Measurements from ENCODE around the gene GABBR2. TPM values are rescaled to one million over a fixed set of nuclear protein-coding genes. Genes with fewer than 3 reads are reported as not detected.

GABBR2 gene
- total and polyA plus RNA-seq, 2 experiments from 2014 or later = 0.89 to 1.3 TPM

- H3K27me3 Mint-ChIP-seq (ENCODE audit: insufficient read depth, low read depth, poor library complexity) = peaks cover 4% of the 10 kb centered on the region
- Histone ChIP-seq H3K79me2 (replicated peaks; ENCODE audit: insufficient read depth) (no peaks in the 10 kb centered on the region), H3K4me1 (ENCODE audit: insufficient read depth) (no peaks in the 10 kb centered on the region), H3K27ac (ENCODE audit: low read depth) (no peak overlapping the region), H3K9me2 (ENCODE audit: insufficient read depth) (no peaks in the 10 kb centered on the region), H3K27me3 (ENCODE audit: insufficient read depth) (no peaks in the 10 kb centered on the region), H3K4me2 (no peak overlapping the region), H3K4me3 (no peak overlapping the region), H3K36me3 (ENCODE audit: insufficient read depth) (no peaks in the 10 kb centered on the region), H2AFZ (no peak overlapping the region), H4K20me1 (replicated peaks; ENCODE audit: insufficient read depth) (no peaks in the 10 kb centered on the region), H3F3A (replicated peaks; ENCODE audit: low read depth) (no peaks in the 10 kb centered on the region)
- ATAC-seq (no peak), DNase-seq (ENCODE audit: low spot score) (no peak)
- no peaks in the 10 kb centered on the region for H3K36me3 Mint-ChIP-seq (ENCODE audit: low read depth)
- H3K27ac Mint-ChIP-seq = no peak overlapping the region
- no peak overlapping the region for H3K4me3 Mint-ChIP-seq
- H3K4me1 Mint-ChIP-seq = peaks cover 3% of the 10 kb centered on the region; the same call in 1 of the 3 replicates
- TF ChIP-seq EZH2phosphoT487 (IDR thresholded peaks at IDR 0.05; ENCODE audit: unreplicated experiment) (no peak), JUNB (IDR thresholded peaks at IDR 0.05; ENCODE audit: unreplicated experiment) (no peak), ETS1 (IDR thresholded peaks at IDR 0.05) (no peak), POLR2AphosphoS5 (IDR thresholded peaks at IDR 0.05; ENCODE audit: low read depth) (no peak), NANOG (IDR thresholded peaks at IDR 0.05; ENCODE audit: borderline replicate concordance) (no peak), CREB1 (CRISPR knock-in tag; IDR thresholded peaks at IDR 0.05; ENCODE audit: low read depth) (no peak), ZNF114 (CRISPR knock-in tag; IDR thresholded peaks at IDR 0.05) (no peak), STAT1 (IDR thresholded peaks at IDR 0.05; ENCODE audit: unreplicated experiment) (no peak), ZNF331 (CRISPR knock-in tag; IDR thresholded peaks at IDR 0.05; ENCODE audit: low read depth) (no peak), CTCF (conservative IDR thresholded peaks at IDR 0.05; ENCODE audit: low read depth in 2 of 2) (no peak), REST (IDR thresholded peaks at IDR 0.05; ENCODE audit: unreplicated experiment) (no peak), EZH2 (IDR thresholded peaks at IDR 0.05; ENCODE audit: low read depth, unreplicated experiment) (no peak)
- TF ChIP-seq, protein P1, sequence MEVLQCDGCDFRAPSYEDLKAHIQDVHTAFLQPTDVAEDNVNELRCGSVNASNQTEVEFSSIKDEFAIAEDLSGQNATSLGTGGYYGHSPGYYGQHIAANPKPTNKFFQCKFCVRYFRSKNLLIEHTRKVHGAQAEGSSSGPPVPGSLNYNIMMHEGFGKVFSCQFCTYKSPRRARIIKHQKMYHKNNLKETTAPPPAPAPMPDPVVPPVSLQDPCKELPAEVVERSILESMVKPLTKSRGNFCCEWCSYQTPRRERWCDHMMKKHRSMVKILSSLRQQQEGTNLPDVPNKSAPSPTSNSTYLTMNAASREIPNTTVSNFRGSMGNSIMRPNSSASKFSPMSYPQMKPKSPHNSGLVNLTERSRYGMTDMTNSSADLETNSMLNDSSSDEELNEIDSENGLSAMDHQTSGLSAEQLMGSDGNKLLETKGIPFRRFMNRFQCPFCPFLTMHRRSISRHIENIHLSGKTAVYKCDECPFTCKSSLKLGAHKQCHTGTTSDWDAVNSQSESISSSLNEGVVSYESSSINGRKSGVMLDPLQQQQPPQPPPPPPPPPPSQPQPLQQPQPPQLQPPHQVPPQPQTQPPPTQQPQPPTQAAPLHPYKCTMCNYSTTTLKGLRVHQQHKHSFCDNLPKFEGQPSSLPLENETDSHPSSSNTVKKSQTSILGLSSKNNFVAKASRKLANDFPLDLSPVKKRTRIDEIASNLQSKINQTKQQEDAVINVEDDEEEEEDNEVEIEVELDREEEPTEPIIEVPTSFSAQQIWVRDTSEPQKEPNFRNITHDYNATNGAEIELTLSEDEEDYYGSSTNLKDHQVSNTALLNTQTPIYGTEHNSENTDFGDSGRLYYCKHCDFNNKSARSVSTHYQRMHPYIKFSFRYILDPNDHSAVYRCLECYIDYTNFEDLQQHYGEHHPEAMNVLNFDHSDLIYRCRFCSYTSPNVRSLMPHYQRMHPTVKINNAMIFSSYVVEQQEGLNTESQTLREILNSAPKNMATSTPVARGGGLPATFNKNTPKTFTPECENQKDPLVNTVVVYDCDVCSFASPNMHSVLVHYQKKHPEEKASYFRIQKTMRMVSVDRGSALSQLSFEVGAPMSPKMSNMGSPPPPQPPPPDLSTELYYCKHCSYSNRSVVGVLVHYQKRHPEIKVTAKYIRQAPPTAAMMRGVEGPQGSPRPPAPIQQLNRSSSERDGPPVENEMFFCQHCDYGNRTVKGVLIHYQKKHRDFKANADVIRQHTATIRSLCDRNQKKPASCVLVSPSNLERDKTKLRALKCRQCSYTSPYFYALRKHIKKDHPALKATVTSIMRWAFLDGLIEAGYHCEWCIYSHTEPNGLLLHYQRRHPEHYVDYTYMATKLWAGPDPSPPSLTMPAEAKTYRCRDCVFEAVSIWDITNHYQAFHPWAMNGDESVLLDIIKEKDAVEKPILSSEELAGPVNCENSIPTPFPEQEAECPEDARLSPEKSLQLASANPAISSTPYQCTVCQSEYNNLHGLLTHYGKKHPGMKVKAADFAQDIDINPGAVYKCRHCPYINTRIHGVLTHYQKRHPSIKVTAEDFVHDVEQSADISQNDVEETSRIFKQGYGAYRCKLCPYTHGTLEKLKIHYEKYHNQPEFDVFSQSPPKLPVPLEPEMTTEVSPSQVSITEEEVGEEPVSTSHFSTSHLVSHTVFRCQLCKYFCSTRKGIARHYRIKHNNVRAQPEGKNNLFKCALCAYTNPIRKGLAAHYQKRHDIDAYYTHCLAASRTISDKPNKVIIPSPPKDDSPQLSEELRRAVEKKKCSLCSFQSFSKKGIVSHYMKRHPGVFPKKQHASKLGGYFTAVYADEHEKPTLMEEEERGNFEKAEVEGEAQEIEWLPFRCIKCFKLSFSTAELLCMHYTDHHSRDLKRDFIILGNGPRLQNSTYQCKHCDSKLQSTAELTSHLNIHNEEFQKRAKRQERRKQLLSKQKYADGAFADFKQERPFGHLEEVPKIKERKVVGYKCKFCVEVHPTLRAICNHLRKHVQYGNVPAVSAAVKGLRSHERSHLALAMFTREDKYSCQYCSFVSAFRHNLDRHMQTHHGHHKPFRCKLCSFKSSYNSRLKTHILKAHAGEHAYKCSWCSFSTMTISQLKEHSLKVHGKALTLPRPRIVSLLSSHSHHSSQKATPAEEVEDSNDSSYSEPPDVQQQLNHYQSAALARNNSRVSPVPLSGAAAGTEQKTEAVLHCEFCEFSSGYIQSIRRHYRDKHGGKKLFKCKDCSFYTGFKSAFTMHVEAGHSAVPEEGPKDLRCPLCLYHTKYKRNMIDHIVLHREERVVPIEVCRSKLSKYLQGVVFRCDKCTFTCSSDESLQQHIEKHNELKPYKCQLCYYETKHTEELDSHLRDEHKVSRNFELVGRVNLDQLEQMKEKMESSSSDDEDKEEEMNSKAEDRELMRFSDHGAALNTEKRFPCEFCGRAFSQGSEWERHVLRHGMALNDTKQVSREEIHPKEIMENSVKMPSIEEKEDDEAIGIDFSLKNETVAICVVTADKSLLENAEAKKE (CRISPR knock-in tag; IDR thresholded peaks at IDR 0.05) = no peak
- H3K9me3 Mint-ChIP-seq = no peaks in the 10 kb centered on the region; the same call in 1 of the 3 replicates
Observed at GRCh38 chr9:98515506-98516204, 193.1 kb downstream of the GABBR2 start.

Data from GM23338 (cell line).